GM12878 (cell line): ENCODE measurements around the gene PRSS2. TPM values are rescaled to one million over a fixed set of nuclear protein-coding genes. Genes with fewer than 3 reads are reported as not detected.

Experiments
- ATAC-seq: fragments of 200-7000 bp; cut with Tn5 transposase; 3 replicates; pipeline ENCODE4 v1.9.1; 2020; ENCODE audit warnings: mild to moderate bottlenecking, moderate library complexity
- BruUV-seq: library from RNA; stranded (reverse); fragments of 400-500 nt; replicated peaks from 2 replicates; lab custom pipeline; 2021; lab: Mats Ljungman, UMichigan
- CTCF ChIA-PET: fragments of 300-600 bp; sonication (Branson Sonifier 250); formaldehyde crosslinking; extraction: SDS; loops from one replicate; lab custom pipeline; 2021; ENCODE audit warnings: inconsistent platforms; lab: Yijun Ruan, JAX
- POLR2A ChIA-PET: fragments of 350-600 bp; formaldehyde crosslinking; extraction: SDS; loops from one replicate; lab custom pipeline; 2021; ENCODE audit warnings: inconsistent platforms; lab: Charles Lee
- RAD21 ChIA-PET: fragments of 300-600 bp; sonication (Branson Sonifier 250); formaldehyde crosslinking; loops from one replicate; lab custom pipeline; 2023; ENCODE audit warnings: antibody characterized with exemption; ENCODE audit not compliant: unreplicated experiment; lab: Charles Lee
- SMC1A ChIA-PET: fragments of 300-600 bp; sonication (Branson Sonifier 250); formaldehyde crosslinking; loops from one replicate; lab custom pipeline; 2023; ENCODE audit not compliant: unreplicated experiment, uncharacterized antibody; lab: Charles Lee
- DNase-seq: peaks from one replicate; pipeline ENCODE4 v3.0.0-alpha.2; 2011; ENCODE audit warnings: low read depth, low spot score
- FAIRE-seq: peaks from 3 replicates; lab custom pipeline; 2011; peaks lifted over from hg19 to GRCh38; lab: Jason Lieb, UNC
- H2AFZ ChIP-seq: 2 replicates; pipeline ENCODE4 v1.6.0; 2011; ENCODE audit warnings: low read depth, low read length, control low read depth; ENCODE audit not compliant: control insufficient read depth
- H3K27ac ChIP-seq: 2 replicates; pipeline ENCODE4 v1.5.1; 2011; ENCODE audit warnings: control low read depth; ENCODE audit not compliant: control insufficient read depth, insufficient read depth
- H3K27me3 ChIP-seq, 2 experiments: replicated peaks in 1 of 2; 2 replicates each; pipeline versions ENCODE4 v1.6.0 to v1.6.1; 2011; ENCODE audit warnings: low read length in 1 of 2; ENCODE audit not compliant: control insufficient read depth in 2 of 2, insufficient read depth in 2 of 2
- H3K36me3 ChIP-seq, 2 experiments: 2 replicates each; pipeline ENCODE4 v1.5.1; 2011; ENCODE audit warnings: low read length in 1 of 2; ENCODE audit not compliant: control insufficient read depth in 2 of 2, insufficient read depth in 2 of 2
- H3K4me1 ChIP-seq: 2 replicates; pipeline ENCODE4 v1.6.1; 2011; ENCODE audit warnings: mild to moderate bottlenecking, low read length, moderate library complexity, mixed read lengths; ENCODE audit not compliant: control insufficient read depth, insufficient read depth
- H3K4me2 ChIP-seq: 2 replicates; pipeline ENCODE4 v1.6.0; 2011; ENCODE audit warnings: control low read depth; ENCODE audit not compliant: control insufficient read depth, insufficient read depth
- H3K4me3 ChIP-seq: fragments of 200-600 bp; sonication (generic); 2 replicates; pipeline ENCODE4 v1.5.1; 2016
- H3K79me2 ChIP-seq: 2 replicates; pipeline ENCODE4 v1.6.0; 2011; ENCODE audit warnings: low read length; ENCODE audit not compliant: control insufficient read depth, insufficient read depth
- H3K9ac ChIP-seq: 2 replicates; pipeline ENCODE4 v1.8.0; 2011; ENCODE audit warnings: low read length, control low read depth, mixed read lengths; ENCODE audit not compliant: control insufficient read depth, insufficient read depth
- H3K9me3 ChIP-seq: replicated peaks from 3 replicates; pipeline ENCODE4 v1.5.1; 2011; ENCODE audit warnings: mild to moderate bottlenecking, low read length; ENCODE audit not compliant: control insufficient read depth, insufficient read depth
- H4K20me1 ChIP-seq: 2 replicates; pipeline ENCODE4 v1.6.0; 2011; ENCODE audit not compliant: control insufficient read depth, insufficient read depth
- CREB1 ChIP-seq: IDR thresholded peaks from 2 replicates; pipeline ENCODE4 v1.6.1; 2012; ENCODE audit warnings: low read depth, mild to moderate bottlenecking, inconsistent platforms
- IRF4 ChIP-seq: IDR thresholded peaks from 2 replicates; pipeline ENCODE4 v1.6.1; 2011; ENCODE audit warnings: low read depth, low read length
- WGBS: methylation state at CpG from one replicate; pipeline ENCODE4 v1.1.6; 2016; ENCODE audit warnings: low lambda C conversion rate; ENCODE audit not compliant: insufficient replicate concordance, insufficient coverage; ENCODE audit errors: missing lambda C conversion rate; 5-methylcytosine and 5-hydroxymethylcytosine counted together
- in situ Hi-C: fragments of 300-500 bp; cut with MboI; formaldehyde crosslinking; loops from 9 replicates; pipeline ENCODE4 v1.14.3; 2018; ENCODE audit warnings: mixed read lengths
- intact Hi-C: fragments of 100-400 bp; cut with micrococcal nuclease; formaldehyde crosslinking; loops from one replicate; pipeline ENCODE4 v1.14.2; 2022; ENCODE audit not compliant: unreplicated experiment
- polyA plus RNA-seq, 11 experiments: library from polyadenylated mRNA; depleted of rRNA in 4 of 11; unstranded in 6 of 11; stranded (reverse) in 5 of 11; fragments of >200 nt; fragmentation: Nextera tagmentation in 4 of 11; fragmentation: Illumina TruSeq in 1 of 11; extraction: Ambion mirVana in 4 of 11; extraction: Trizol in 1 of 11; gene quantifications; 1 replicate in 1 of 11; 2 replicates in 10 of 11; pipeline versions ENCODE4 v1.2.1 to v1.2.3, GENCODE V29; 2011 to 2016; ENCODE audit warnings: inconsistent platforms in 2 of 11, missing spikeins in 2 of 11, low read depth in 1 of 11
- total RNA-seq, 4 experiments: library from RNA; depleted of rRNA in 3 of 4; stranded (reverse); fragments of >200 nt in 3 of 4; fragmentation: Illumina TruSeq in 1 of 4; extraction: Trizol in 1 of 4; gene quantifications; 2 replicates each; pipeline versions ENCODE4 v1.2.1 to v1.2.3, GENCODE V29; 2013 to 2021
- TF ChIP-seq, protein P1 (sequence below): fragments of 450-650 bp; IDR thresholded peaks from 2 replicates; pipeline ENCODE4 v1.6.1; 2014; ENCODE audit warnings: mild to moderate bottlenecking

Gene PRSS2
- total and polyA plus RNA-seq, 10 of the 15 experiments (the other 5 are each of a cell fraction or from before 2014, with no cell fraction given): 0.21 to 28.8 (median 0.41) TPM; not detected in 7

DNA sequence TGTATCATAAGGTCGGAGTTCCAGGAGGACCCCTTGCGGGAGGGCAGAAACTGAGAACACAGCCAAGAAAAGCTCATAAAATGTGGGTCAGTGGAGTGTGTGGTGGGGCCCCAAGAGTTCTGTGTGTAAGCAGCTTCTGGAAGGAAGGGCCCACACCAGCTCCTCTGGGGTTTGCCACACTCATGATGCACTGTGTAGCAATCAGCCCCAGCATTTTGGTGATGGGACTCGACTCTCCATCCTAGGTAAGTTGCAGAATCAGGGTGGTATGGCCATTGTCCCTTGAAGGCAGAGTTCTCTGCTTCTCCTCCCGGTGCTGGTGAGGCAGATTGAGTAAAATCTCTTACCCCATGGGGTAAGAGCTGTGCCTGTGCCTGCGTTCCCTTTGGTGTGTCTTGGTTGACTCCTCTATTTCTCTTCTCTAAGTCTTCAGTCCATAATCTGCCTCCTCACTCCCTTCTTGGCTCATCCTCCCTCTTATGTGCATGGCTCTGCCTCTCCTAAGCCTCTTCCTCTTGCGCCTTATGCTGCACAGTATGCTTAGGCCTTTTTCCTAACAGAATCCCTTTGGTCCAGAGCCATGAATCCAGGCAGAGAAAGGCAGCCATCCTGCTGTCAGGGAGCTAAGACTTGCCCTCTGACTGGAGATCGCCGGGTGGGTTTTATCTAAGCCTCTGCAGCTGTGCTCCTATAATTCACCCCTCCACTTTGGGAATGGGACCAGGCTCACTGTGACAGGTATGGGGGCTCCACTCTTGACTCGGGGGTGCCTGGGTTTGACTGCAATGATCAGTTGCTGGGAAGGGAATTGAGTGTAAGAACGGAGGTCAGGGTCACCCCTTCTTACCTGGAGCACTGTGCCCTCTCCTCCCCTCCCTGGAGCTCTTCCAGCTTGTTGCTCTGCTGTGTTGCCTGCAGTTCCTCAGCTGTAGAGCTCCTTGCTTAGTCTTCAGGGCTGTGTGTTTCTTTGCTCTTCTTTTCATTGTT, 17.8 kb downstream of the PRSS2 start:
- in situ Hi-C loops (no loop called here), intact Hi-C loops (loop anchor here (10.0 kb wide), 1 partner anchor 254 kb away; no protein-coding TSS in a partner anchor)
- FAIRE-seq (no peak), DNase-seq (no peak), ATAC-seq (no peak)
- Histone ChIP-seq H2AFZ (no peak overlapping the region), H3K79me2 (no peaks in the 10 kb centered on the region), H3K9me3 (no peaks in the 10 kb centered on the region), H3K4me1 (peaks cover 4% of the 10 kb centered on the region), H4K20me1 (no peaks in the 10 kb centered on the region), H3K4me3 (no peak overlapping the region), H3K36me3 (no peaks in the 10 kb centered on the region), H3K4me2 (no peak overlapping the region), H3K27me3 (no peaks in the 10 kb centered on the region), H3K27ac (no peak overlapping the region), H3K9ac (no peak overlapping the region)
- TF ChIP-seq, protein P1, sequence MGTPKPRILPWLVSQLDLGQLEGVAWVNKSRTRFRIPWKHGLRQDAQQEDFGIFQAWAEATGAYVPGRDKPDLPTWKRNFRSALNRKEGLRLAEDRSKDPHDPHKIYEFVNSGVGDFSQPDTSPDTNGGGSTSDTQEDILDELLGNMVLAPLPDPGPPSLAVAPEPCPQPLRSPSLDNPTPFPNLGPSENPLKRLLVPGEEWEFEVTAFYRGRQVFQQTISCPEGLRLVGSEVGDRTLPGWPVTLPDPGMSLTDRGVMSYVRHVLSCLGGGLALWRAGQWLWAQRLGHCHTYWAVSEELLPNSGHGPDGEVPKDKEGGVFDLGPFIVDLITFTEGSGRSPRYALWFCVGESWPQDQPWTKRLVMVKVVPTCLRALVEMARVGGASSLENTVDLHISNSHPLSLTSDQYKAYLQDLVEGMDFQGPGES: no peak
- TF ChIP-seq IRF4 (no peak), CREB1 (no peak)
- ChIA-PET RAD21 (interaction anchor here (1.0 to 20.4 kb wide), 4 partner anchors 7 to 203 kb away, joined by 3 to 813 read pairs (median 60); no protein-coding TSS in a partner anchor), SMC1A (interaction anchor here (0.6 to 24.6 kb wide), 10 partner anchors 7 to 157 kb away, joined by 3 to 786 read pairs (median 4); no protein-coding TSS in a partner anchor), POLR2A (interaction anchor here (1.1 to 16.4 kb wide), 3 partner anchors 8 to 20 kb away, joined by 4 to 325 read pairs (median 9); no protein-coding TSS in a partner anchor), CTCF (interaction anchor here (1.7 to 24.4 kb wide), 5 partner anchors 17 to 185 kb away, joined by 6 to 1055 read pairs (median 217); no protein-coding TSS in a partner anchor)
- 80% methylated on average over 10 of the region's 10 CpGs for WGBS
- BruUV-seq: no TSS peak
